DND-41 (cell line): ENCODE data around the gene HYCC1.

Source experiments
- ATAC-seq: fragments of 200-7000 bp; cut with Tn5 transposase; 3 replicates; pipeline ENCODE4 v1.9.1; 2021; ENCODE audit warnings: low read depth; ENCODE audit not compliant: insufficient read depth
- DNase-seq: peaks from one replicate; pipeline ENCODE4 v3.0.0-alpha.2; 2020
- H2AFZ ChIP-seq: 2 replicates; pipeline ENCODE4 v1.6.0; 2012; ENCODE audit warnings: low read depth, low read length
- H3K27ac ChIP-seq: 2 replicates; pipeline ENCODE4 v1.5.1; 2012; ENCODE audit warnings: low read length, inconsistent platforms
- H3K27me3 ChIP-seq: fragments of 200-600 bp; sonication (generic); 2 replicates; pipeline ENCODE4 v1.6.0; 2012; ENCODE audit warnings: low read length, mild to moderate bottlenecking, inconsistent platforms; ENCODE audit not compliant: insufficient read depth, poor library complexity
- H3K36me3 ChIP-seq: 2 replicates; pipeline ENCODE4 v1.5.1; 2012; ENCODE audit warnings: low read length, inconsistent platforms; ENCODE audit not compliant: insufficient read depth
- H3K4me1 ChIP-seq: 2 replicates; pipeline ENCODE4 v1.5.1; 2012; ENCODE audit warnings: mild to moderate bottlenecking, low read length; ENCODE audit not compliant: insufficient read depth
- H3K4me2 ChIP-seq: 2 replicates; pipeline ENCODE4 v1.6.0; 2012; ENCODE audit warnings: mild to moderate bottlenecking, moderate library complexity, low read length, inconsistent platforms; ENCODE audit not compliant: insufficient read depth
- H3K4me3 ChIP-seq, 2 experiments: fragments of 200-600 bp in 1 of 2; shearing (Covaris generic) in 1 of 2; 2 replicates each; pipeline ENCODE4 v1.5.1; 2012 to 2016; ENCODE audit warnings: inconsistent platforms in 2 of 2, low read length in 2 of 2, mild to moderate bottlenecking in 2 of 2, low read depth in 1 of 2, moderate library complexity in 1 of 2
- H3K79me2 ChIP-seq: 2 replicates; pipeline ENCODE4 v1.6.0; 2012; ENCODE audit warnings: low read length, inconsistent platforms; ENCODE audit not compliant: insufficient read depth
- H3K9ac ChIP-seq: 2 replicates; pipeline ENCODE4 v1.6.0; 2012; ENCODE audit warnings: low read depth, mild to moderate bottlenecking, inconsistent platforms, low read length, moderate library complexity
- H3K9me3 ChIP-seq: 2 replicates; pipeline ENCODE4 v1.5.1; 2012; ENCODE audit warnings: low read length, moderate library complexity, mild to moderate bottlenecking, inconsistent platforms; ENCODE audit not compliant: insufficient read depth, severe bottlenecking
- H4K20me1 ChIP-seq: 2 replicates; pipeline ENCODE4 v1.6.0; 2012; ENCODE audit warnings: low read length; ENCODE audit not compliant: insufficient read depth
- CTCF ChIP-seq: IDR thresholded peaks from 2 replicates; pipeline ENCODE4 v1.5.1; 2012; ENCODE audit warnings: borderline replicate concordance, low read length, moderate library complexity, mild to moderate bottlenecking; ENCODE audit not compliant: poor library complexity, severe bottlenecking; ENCODE audit errors: extremely low read depth
- EZH2 ChIP-seq: IDR thresholded peaks from 3 replicates; pipeline ENCODE4 v1.6.1; 2012; ENCODE audit warnings: borderline replicate concordance, low read depth, mild to moderate bottlenecking, moderate library complexity, low read length, inconsistent platforms; ENCODE audit not compliant: severe bottlenecking

HYCC1 gene

GRCh38 chr7:23013715-23014649 is at the start of gene HYCC1:
Gene HYCC1 (minus strand): TSS chr7:23014130. CDS start chr7:22991111, 23,019 bp downstream.
- ATAC-seq (peak; percentile 99), DNase-seq (peak; percentile 99)
- Histone ChIP-seq H4K20me1 (no peaks in the 10 kb centered on the region), H2AFZ (peak within 1 kb of the TSS; percentile 94), H3K4me1 (peaks cover 49% of the 10 kb centered on the region), H3K4me2 (peak within 1 kb of the TSS; percentile 86), H3K9ac (peak within 1 kb of the TSS; percentile 82), H3K36me3 (no peaks in the 10 kb centered on the region; the same call in 1 of the 2 replicates), H3K9me3 (no peaks in the 10 kb centered on the region), H3K79me2 (peaks cover 34% of the 10 kb centered on the region), H3K27me3 (no peaks in the 10 kb centered on the region), H3K4me3 (peak within 1 kb of the TSS; percentile 87 to 94; a peak in 3 of 4 replicates), H3K27ac (peak within 1 kb of the TSS; percentile 80)
- TF ChIP-seq CTCF (peak; percentile 70), EZH2 (no peak)

- Histone ChIP-seq H3K4me1 (no peaks in the 10 kb centered on the region), H3K9me3 (no peaks in the 10 kb centered on the region), H3K9ac (no peak overlapping the region), H3K4me2 (no peak overlapping the region), H3K79me2 (no peaks in the 10 kb centered on the region), H3K27me3 (peaks cover 3% of the 10 kb centered on the region), H3K4me3 (no peak overlapping the region), H3K36me3 (no peaks in the 10 kb centered on the region), H2AFZ (no peak overlapping the region), H3K27ac (no peak overlapping the region), H4K20me1 (no peaks in the 10 kb centered on the region)
- ATAC-seq: no peak
- no peak for DNase-seq
- TF ChIP-seq EZH2 (no peak), CTCF (no peak)
These were observed 48.5 kb upstream of the HYCC1 start for GRCh38 chr7:23062452-23062851.

GRCh38 chr7:23061327-23061726 is 47.4 kb upstream of the HYCC1 start:
- Histone ChIP-seq H3K27me3 (peaks cover 3% of the 10 kb centered on the region), H3K4me2 (no peak overlapping the region), H3K79me2 (no peaks in the 10 kb centered on the region), H2AFZ (no peak overlapping the region), H4K20me1 (no peaks in the 10 kb centered on the region), H3K27ac (no peak overlapping the region), H3K9me3 (no peaks in the 10 kb centered on the region), H3K4me1 (no peaks in the 10 kb centered on the region), H3K4me3 (no peak overlapping the region), H3K36me3 (no peaks in the 10 kb centered on the region), H3K9ac (no peak overlapping the region)
- TF ChIP-seq EZH2: no peak
- no peak for TF ChIP-seq CTCF
- DNase-seq: no peak
- no peak for ATAC-seq
